Measurements from ENCODE around the gene SLC25A51.

DNA sequence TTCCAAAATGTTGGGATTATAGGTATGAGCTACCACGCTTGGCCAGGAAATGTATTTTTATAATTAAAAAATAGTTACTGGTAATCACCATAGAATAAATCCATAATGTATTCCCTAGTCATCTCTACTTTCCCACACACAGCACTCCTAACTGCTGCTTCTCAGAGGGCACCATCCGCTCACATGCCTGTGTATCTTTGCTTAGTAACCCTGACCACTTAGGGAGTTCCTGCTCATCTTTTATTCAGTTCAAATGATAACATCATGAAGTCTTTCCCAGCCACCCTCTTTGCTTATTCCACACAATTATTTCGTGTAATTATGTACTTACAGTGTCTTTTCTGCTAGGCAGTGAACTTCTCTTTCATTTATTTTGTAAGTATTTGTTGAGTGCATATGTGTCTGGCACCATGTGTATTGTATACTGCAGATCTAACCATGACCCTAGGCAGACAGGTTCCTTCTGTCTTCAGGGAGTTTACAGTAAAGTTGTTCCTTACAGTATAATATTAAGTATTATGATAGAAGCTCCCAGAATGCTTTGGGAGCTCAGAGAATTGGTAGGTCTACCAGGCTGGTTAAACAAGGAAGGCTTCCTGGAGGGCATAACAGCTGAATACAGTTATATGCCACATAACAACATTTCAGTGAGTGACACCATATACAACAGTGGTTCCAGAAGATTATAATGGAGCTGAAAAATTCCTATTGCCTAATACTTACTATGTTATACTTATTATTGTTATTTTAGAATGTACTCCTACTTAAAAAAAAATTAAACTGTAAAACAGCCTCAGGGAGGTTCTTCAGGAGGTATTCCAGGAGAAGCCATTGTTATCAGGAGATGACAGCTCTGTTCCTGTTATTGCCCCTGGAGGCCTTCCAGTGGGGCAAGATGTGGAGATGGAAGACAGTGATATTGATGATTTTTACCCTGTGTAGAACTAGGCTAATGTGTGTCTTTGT lies 64.1 kb downstream of the SLC25A51 start:
- TF ChIP-seq POLR2A (IDR thresholded peaks at IDR 0.05): no peak
- TF ChIP-seq, protein P1, sequence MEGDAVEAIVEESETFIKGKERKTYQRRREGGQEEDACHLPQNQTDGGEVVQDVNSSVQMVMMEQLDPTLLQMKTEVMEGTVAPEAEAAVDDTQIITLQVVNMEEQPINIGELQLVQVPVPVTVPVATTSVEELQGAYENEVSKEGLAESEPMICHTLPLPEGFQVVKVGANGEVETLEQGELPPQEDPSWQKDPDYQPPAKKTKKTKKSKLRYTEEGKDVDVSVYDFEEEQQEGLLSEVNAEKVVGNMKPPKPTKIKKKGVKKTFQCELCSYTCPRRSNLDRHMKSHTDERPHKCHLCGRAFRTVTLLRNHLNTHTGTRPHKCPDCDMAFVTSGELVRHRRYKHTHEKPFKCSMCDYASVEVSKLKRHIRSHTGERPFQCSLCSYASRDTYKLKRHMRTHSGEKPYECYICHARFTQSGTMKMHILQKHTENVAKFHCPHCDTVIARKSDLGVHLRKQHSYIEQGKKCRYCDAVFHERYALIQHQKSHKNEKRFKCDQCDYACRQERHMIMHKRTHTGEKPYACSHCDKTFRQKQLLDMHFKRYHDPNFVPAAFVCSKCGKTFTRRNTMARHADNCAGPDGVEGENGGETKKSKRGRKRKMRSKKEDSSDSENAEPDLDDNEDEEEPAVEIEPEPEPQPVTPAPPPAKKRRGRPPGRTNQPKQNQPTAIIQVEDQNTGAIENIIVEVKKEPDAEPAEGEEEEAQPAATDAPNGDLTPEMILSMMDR (IDR thresholded peaks at IDR 0.05): no peak
- no peak for TF ChIP-seq POLR2AphosphoS5 (IDR thresholded peaks at IDR 0.05)
- no peak for TF ChIP-seq EP300 (IDR thresholded peaks at IDR 0.05)
